ENCODE measurements around the gene GPR55.

The GPR55 gene

DNA sequence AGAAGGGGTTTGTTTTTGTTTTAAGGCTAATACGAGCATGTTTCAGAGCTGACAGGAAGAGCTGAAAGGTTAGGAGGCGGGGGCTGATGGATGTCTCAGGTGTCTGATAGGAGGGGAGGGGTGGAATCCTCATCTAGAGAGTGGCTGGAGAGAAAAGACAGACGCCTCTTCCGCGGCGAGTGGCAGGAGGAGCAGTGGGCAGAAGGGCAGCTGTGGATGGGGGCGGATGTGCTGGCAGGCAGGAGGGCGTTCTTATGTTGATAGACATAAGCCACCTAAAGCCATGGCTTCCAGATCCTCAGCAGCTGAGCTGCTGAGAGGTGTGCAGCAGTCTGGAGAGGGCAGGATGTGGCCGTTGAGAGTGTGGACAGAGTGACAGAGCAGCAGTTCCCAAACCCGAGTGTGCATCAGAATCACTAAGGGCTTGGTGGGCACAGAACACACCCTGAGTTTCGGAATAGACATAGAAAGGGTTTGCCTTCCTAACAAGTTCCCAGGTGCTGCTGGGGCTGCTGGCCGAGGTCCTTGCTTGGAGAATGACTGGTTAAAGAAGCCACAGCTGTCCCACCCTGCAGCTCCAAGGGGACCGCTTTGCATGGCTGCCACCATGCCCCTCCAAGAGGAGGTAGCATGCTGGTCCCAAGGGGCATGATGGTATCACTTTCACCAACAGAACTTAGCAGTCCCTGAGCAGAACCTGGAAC, 63.3 kb downstream of the GPR55 start:
- Histone ChIP-seq H3K9ac (ENCODE audit: low read length) (no peak overlapping the region), H3K9me3 (ENCODE audit: control insufficient read depth, insufficient read depth, low read depth, low read length) (no peaks in the 10 kb centered on the region), H3K4me3 (ENCODE audit: low read depth, low read length) (0 out of 2 replicates have a peak overlapping the region, but pooled peaks have one; percentile 13), H3K36me3 (ENCODE audit: control insufficient read depth, insufficient read depth, low read length) (no peaks in the 10 kb centered on the region), H3K27me3 (ENCODE audit: control insufficient read depth, insufficient read depth, low read length) (peaks cover 12% of the 10 kb centered on the region), H3K27ac (ENCODE audit: low read depth, low read length) (no peak overlapping the region), H3K4me1 (ENCODE audit: control insufficient read depth, insufficient read depth, low read length) (peaks cover 33% of the 10 kb centered on the region)
